Measurements from ENCODE around the gene TPPP3. TPM values are rescaled to one million over a fixed set of nuclear protein-coding genes. Genes with fewer than 3 reads are reported as not detected.

TPPP3 gene
- total RNA-seq (230 TPM), polyA plus RNA-seq (ENCODE audit: insufficient read depth in 1 of 8, insufficient read length in 8 of 8, low replicate concordance in 1 of 8) (100 to 1,000 TPM; 387 to 805 (median 592) TPM)
- long read RNA-seq, donor 1, transcript TPPP3-202 (4 exons, 1,058 nt), result major isoform, 111 of 179 reads
- long read RNA-seq, donor 1, transcript TPPP3-205 (3 exons, 1,736 nt), result minor isoform, 16 of 179 reads
- long read RNA-seq, donor 1, transcript TPPP3-204 (4 exons, 1,410 nt), result minor isoform, 30 of 179 reads
- long read RNA-seq, donor 1, partial matches to known transcripts, result 19 of 179 reads
- long read RNA-seq, donor 1, other reads (novel, unspliced or antisense), result 0 of 179 reads
- long read RNA-seq, donor 2, transcript TPPP3-202 (4 exons, 1,058 nt), result major isoform, 10 of 25 reads
- long read RNA-seq, donor 2, partial matches to known transcripts, result 11 of 25 reads
- long read RNA-seq, donor 2, other reads (novel, unspliced or antisense), result 0 of 25 reads
- long read RNA-seq, donor 3, transcript TPPP3-205 (3 exons, 1,736 nt), result minor isoform, 31 of 237 reads
- long read RNA-seq, donor 3, transcript TPPP3-204 (4 exons, 1,410 nt), result minor isoform, 59 of 237 reads
- long read RNA-seq, donor 3, transcript TPPP3-203 (2 exons, 741 nt), result minor isoform, 7 of 237 reads
- long read RNA-seq, donor 3, transcript TPPP3-202 (4 exons, 1,058 nt), result major isoform, 120 of 237 reads
- long read RNA-seq, donor 3, partial matches to known transcripts, result 14 of 237 reads
- long read RNA-seq, donor 3, other reads (novel, unspliced or antisense), result 5 of 237 reads
- long read RNA-seq, donor 4, transcript TPPP3-202 (4 exons, 1,058 nt), result major isoform, 77 of 131 reads
- long read RNA-seq, donor 4, transcript TPPP3-204 (4 exons, 1,410 nt), result minor isoform, 27 of 131 reads
- long read RNA-seq, donor 4, transcript TPPP3-205 (3 exons, 1,736 nt), result minor isoform, 10 of 131 reads
- long read RNA-seq, donor 4, partial matches to known transcripts, result 14 of 131 reads
- long read RNA-seq, donor 4, other reads (novel, unspliced or antisense), result 0 of 131 reads
- long read RNA-seq, donor 5, transcript TPPP3-202 (4 exons, 1,058 nt), result major isoform, 457 of 705 reads
- long read RNA-seq, donor 5, transcript TPPP3-204 (4 exons, 1,410 nt), result minor isoform, 78 of 705 reads
- long read RNA-seq, donor 5, transcript TPPP3-201 (5 exons, 1,116 nt), result minor isoform, 8 of 705 reads
- long read RNA-seq, donor 5, transcript TPPP3-205 (3 exons, 1,736 nt), result minor isoform, 83 of 705 reads
- long read RNA-seq, donor 5, partial matches to known transcripts, result 50 of 705 reads
- long read RNA-seq, donor 5, other reads (novel, unspliced or antisense), result 23 of 705 reads
- long read RNA-seq, donor 6, transcript TPPP3-203 (2 exons, 741 nt), result minor isoform, 9 of 606 reads
- long read RNA-seq, donor 6, transcript TPPP3-204 (4 exons, 1,410 nt), result minor isoform, 95 of 606 reads
- long read RNA-seq, donor 6, transcript TPPP3-202 (4 exons, 1,058 nt), result major isoform, 367 of 606 reads
- long read RNA-seq, donor 6, transcript TPPP3-205 (3 exons, 1,736 nt), result minor isoform, 56 of 606 reads
- long read RNA-seq, donor 6, partial matches to known transcripts, result 50 of 606 reads
- long read RNA-seq, donor 6, other reads (novel, unspliced or antisense), result 22 of 606 reads
- long read RNA-seq, donor 7, transcript TPPP3-203 (2 exons, 741 nt), result minor isoform, 10 of 404 reads
- long read RNA-seq, donor 7, transcript TPPP3-205 (3 exons, 1,736 nt), result minor isoform, 42 of 404 reads
- long read RNA-seq, donor 7, transcript TPPP3-204 (4 exons, 1,410 nt), result minor isoform, 65 of 404 reads
- long read RNA-seq, donor 7, transcript TPPP3-202 (4 exons, 1,058 nt), result major isoform, 231 of 404 reads
- long read RNA-seq, donor 7, partial matches to known transcripts, result 47 of 404 reads
- long read RNA-seq, donor 7, other reads (novel, unspliced or antisense), result 8 of 404 reads
- long read RNA-seq, donor 8, transcript TPPP3-203 (2 exons, 741 nt), result minor isoform, 5 of 160 reads
- long read RNA-seq, donor 8, transcript TPPP3-205 (3 exons, 1,736 nt), result minor isoform, 9 of 160 reads
- long read RNA-seq, donor 8, transcript TPPP3-204 (4 exons, 1,410 nt), result minor isoform, 32 of 160 reads
- long read RNA-seq, donor 8, transcript TPPP3-202 (4 exons, 1,058 nt), result major isoform, 92 of 160 reads
- long read RNA-seq, donor 8, partial matches to known transcripts, result 22 of 160 reads
- long read RNA-seq, donor 8, other reads (novel, unspliced or antisense), result 0 of 160 reads
- long read RNA-seq, donor 9, transcript TPPP3-204 (4 exons, 1,410 nt), result minor isoform, 41 of 242 reads
- long read RNA-seq, donor 9, transcript TPPP3-205 (3 exons, 1,736 nt), result minor isoform, 15 of 242 reads
- long read RNA-seq, donor 9, transcript TPPP3-202 (4 exons, 1,058 nt), result major isoform, 133 of 242 reads
- long read RNA-seq, donor 9, transcript TPPP3-203 (2 exons, 741 nt), result minor isoform, 8 of 242 reads
- long read RNA-seq, donor 9, partial matches to known transcripts, result 45 of 242 reads
- long read RNA-seq, donor 9, other reads (novel, unspliced or antisense), result 0 of 242 reads
- long read RNA-seq, donor 10, transcript TPPP3-205 (3 exons, 1,736 nt), result minor isoform, 20 of 336 reads
- long read RNA-seq, donor 10, transcript TPPP3-203 (2 exons, 741 nt), result minor isoform, 11 of 336 reads
- long read RNA-seq, donor 10, transcript TPPP3-202 (4 exons, 1,058 nt), result major isoform, 196 of 336 reads
- long read RNA-seq, donor 10, transcript TPPP3-204 (4 exons, 1,410 nt), result minor isoform, 70 of 336 reads
- long read RNA-seq, donor 10, partial matches to known transcripts, result 36 of 336 reads
- long read RNA-seq, donor 10, other reads (novel, unspliced or antisense), result 0 of 336 reads
- long read RNA-seq, donor 11, transcript TPPP3-203 (2 exons, 741 nt), result minor isoform, 8 of 391 reads
- long read RNA-seq, donor 11, transcript TPPP3-202 (4 exons, 1,058 nt), result major isoform, 242 of 391 reads
- long read RNA-seq, donor 11, transcript TPPP3-205 (3 exons, 1,736 nt), result minor isoform, 34 of 391 reads
- long read RNA-seq, donor 11, transcript TPPP3-204 (4 exons, 1,410 nt), result minor isoform, 69 of 391 reads
- long read RNA-seq, donor 11, partial matches to known transcripts, result 25 of 391 reads
- long read RNA-seq, donor 11, other reads (novel, unspliced or antisense), result 10 of 391 reads

DNA sequence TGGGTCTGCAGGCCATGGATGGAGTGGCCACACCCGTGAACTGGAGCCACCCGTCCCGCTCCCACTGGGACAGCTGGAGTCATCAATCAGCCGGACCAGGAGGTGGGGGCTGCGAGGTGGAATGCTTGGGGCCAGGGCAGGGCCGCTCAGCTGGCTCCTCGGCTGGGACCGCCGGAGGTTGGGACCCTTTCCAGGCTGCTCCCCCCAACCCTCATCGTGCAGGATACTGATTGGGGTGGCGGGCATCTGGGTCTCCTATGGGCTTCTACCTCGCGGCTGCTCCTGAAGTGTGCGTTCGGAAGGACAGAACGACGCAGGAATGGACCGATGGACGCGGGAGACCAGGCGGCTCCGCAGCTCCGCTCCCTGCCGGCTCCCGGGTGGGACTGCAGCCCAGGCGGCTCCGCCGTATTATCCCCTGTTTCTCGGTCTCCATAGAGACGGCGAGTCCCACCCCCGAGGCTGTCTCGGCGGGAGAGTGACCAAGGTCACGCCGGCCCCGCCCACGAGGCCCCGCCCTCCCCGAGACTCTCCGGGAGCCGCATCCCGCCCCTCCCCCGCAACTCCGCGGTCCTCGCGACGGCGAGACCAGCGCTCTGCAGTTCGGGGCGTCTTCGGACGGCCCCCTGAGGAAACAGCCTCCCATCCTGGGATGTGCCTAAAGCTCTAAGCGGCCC lies at the start of gene TPPP3:
TSS of gene TPPP3 (minus strand) at position 388 of the 677 bp plus-strand sequence. CDS start 2,387 bp downstream, outside the sequence.
- Histone ChIP-seq H3K4me1 (ENCODE audit: control insufficient read depth, insufficient read depth, low read length) (peaks cover 93% of the 10 kb centered on the region), H3K9me3 (replicated peaks; ENCODE audit: control insufficient read depth, low read depth, low read length) (no peaks in the 10 kb centered on the region), H3K4me3 (ENCODE audit: low read length) (peak within 1 kb of the TSS; percentile 84), H3K27me3 (ENCODE audit: control insufficient read depth, insufficient read depth, low read length) (no peaks in the 10 kb centered on the region), H3K36me3 (ENCODE audit: control insufficient read depth, insufficient read depth, low read length) (peaks cover 20% of the 10 kb centered on the region), H3K27ac (ENCODE audit: low read length) (peak within 1 kb of the TSS; percentile 97)
- DNase-seq, result peak; percentile 97
- 1% methylated on average over 55 of the region's 56 CpGs for WGBS (ENCODE audit: insufficient coverage)

DNA sequence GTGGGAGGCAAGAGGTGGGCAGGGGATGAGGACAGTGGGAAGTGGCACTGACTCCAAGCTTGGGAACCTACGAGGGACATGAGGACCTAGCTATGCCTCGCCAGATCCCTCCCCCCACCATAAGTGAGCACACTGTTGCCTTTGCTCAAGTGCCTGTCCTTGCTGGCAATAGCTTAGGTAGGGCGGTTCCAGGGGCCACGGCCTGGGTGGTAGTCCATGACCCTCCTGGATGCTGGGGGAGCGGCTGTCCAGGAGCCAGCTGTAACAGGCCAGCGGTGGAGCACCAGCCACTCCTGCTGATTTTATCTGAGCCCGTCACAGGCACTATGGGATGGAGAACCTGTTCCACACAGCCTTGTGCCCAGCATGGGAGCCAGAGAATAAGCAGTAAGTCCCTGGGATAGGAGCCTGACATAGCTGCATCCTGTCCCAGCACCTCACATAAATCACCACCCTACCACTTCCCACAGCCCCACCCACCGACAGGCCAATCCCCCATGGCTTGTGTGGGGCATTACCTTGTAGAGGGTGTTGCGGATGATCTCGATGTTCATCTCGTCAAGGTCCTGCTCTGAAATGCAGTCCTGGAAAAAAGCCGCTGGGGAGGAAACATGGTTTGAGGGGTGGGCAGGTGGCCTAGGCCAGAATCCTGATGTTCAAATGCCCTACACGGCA lies 49.4 kb upstream of the TPPP3 start:
- peaks cover 22% of the 10 kb centered on the region for H3K36me3 ChIP-seq (ENCODE audit: control insufficient read depth, insufficient read depth, low read length)
- H3K9me3 ChIP-seq (replicated peaks; ENCODE audit: control insufficient read depth, low read depth, low read length), result no peaks in the 10 kb centered on the region
- no peaks in the 10 kb centered on the region for H3K27me3 ChIP-seq (ENCODE audit: control insufficient read depth, insufficient read depth, low read length)
- no peak for DNase-seq
- peaks cover 76% of the 10 kb centered on the region for H3K4me1 ChIP-seq (ENCODE audit: control insufficient read depth, insufficient read depth, low read length)
- H3K4me3 ChIP-seq (ENCODE audit: low read length), result no peak overlapping the region
- H3K27ac ChIP-seq (ENCODE audit: low read length), result no peak overlapping the region
- 82% methylated on average over 11 of the region's 13 CpGs for WGBS (ENCODE audit: insufficient coverage)

DNA sequence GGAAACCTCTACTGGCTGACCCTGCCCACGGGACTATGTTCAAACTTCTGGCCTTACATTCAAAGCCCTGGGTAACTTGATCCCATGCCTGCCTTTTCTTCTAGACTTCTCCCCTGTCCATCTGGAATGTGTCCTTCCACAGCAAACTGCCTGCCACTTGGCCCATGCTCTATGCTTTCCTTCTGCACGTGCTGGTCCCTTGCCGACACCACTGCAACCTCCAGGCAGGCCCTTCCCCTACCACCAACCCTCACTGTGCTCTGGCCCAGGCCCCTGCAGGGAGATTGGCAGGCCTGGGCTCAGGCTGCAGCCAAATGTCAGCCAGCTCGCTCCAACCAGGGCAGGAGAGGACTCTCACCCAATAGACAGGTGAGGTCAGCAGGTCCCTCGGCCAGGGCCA lies 48.6 kb upstream of the TPPP3 start:
- H3K4me3 ChIP-seq (ENCODE audit: low read length), result no peak overlapping the region
- H3K9me3 ChIP-seq (replicated peaks; ENCODE audit: control insufficient read depth, low read depth, low read length), result no peaks in the 10 kb centered on the region
- DNase-seq, result peak; percentile 62
- 37% methylated on average over 5 of the region's 5 CpGs for WGBS (ENCODE audit: insufficient coverage)
- H3K36me3 ChIP-seq (ENCODE audit: control insufficient read depth, insufficient read depth, low read length), result peaks cover 30% of the 10 kb centered on the region
- no peaks in the 10 kb centered on the region for H3K27me3 ChIP-seq (ENCODE audit: control insufficient read depth, insufficient read depth, low read length)
- peaks cover 68% of the 10 kb centered on the region for H3K4me1 ChIP-seq (ENCODE audit: control insufficient read depth, insufficient read depth, low read length)
- peak overlapping the region; percentile 68 for H3K27ac ChIP-seq (ENCODE audit: low read length)

DNA sequence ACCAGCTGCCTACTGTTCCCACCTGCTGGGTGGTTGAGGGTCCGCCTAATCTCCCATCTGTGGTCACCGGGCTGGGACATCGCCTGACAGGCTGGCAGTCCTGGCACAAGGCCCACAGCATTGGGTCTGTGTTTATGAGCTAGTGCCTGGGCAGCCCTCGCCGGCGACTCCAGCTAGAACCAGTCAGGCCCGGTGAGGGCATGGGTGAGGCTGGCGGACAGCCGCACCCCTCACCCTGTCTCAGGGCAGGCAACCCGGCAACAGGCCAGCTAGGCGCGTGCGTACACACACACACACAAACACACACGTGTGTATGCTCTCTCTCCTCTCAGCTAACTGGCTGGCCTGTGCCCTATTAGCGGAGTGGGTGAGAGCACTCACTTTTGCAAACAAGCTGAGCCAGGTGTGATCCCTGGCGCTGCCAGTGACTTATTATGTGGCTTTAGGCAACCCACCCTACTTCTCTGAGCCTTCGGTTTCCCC lies 48.0 kb upstream of the TPPP3 start:
- Histone ChIP-seq H3K4me1 (ENCODE audit: control insufficient read depth, insufficient read depth, low read length) (peaks cover 62% of the 10 kb centered on the region), H3K36me3 (ENCODE audit: control insufficient read depth, insufficient read depth, low read length) (peaks cover 36% of the 10 kb centered on the region), H3K27me3 (ENCODE audit: control insufficient read depth, insufficient read depth, low read length) (no peaks in the 10 kb centered on the region), H3K4me3 (ENCODE audit: low read length) (no peak overlapping the region), H3K27ac (ENCODE audit: low read length) (peak overlapping the region; percentile 68), H3K9me3 (replicated peaks; ENCODE audit: control insufficient read depth, low read depth, low read length) (no peaks in the 10 kb centered on the region)
- 81% methylated on average over 15 of the region's 17 CpGs for WGBS (ENCODE audit: insufficient coverage)
- DNase-seq, result peak; percentile 85

DNA sequence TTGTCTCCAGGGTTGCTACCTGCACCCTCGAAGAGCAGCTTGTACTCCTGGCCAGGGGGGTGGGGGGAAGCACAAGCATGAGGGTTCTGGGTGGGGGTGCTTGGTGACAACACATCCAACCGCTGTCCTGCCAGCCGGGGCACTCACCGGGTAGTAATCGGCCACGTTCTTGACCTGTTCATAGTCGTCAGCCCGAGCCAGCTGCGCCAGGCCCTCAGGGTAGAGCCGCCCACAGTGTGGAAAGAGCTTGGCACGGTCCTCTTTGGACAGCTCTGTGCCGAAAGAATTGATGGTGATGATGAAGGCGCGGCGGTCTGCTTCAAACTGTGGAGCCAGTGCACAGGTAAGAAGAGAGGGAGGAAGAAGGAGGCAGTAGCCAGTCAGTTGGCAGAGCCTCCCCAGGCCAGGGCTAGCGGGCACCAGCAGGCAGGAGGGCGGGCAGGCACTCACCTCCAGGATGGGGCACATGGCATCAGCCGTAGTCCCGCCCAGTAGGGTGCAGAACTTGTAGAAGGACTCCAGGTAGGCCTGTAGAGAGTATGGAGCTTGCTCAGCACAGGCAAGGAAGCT lies 45.6 kb upstream of the TPPP3 start:
- Histone ChIP-seq H3K27ac (ENCODE audit: low read length) (no peak overlapping the region), H3K27me3 (ENCODE audit: control insufficient read depth, insufficient read depth, low read length) (peaks cover 2% of the 10 kb centered on the region), H3K9me3 (replicated peaks; ENCODE audit: control insufficient read depth, low read depth, low read length) (no peaks in the 10 kb centered on the region), H3K36me3 (ENCODE audit: control insufficient read depth, insufficient read depth, low read length) (peaks cover 42% of the 10 kb centered on the region), H3K4me3 (ENCODE audit: low read length) (no peak overlapping the region), H3K4me1 (ENCODE audit: control insufficient read depth, insufficient read depth, low read length) (peaks cover 42% of the 10 kb centered on the region)
- WGBS (ENCODE audit: insufficient coverage), result 97% methylated on average over 18 of the region's 19 CpGs
- DNase-seq, result no peak

DNA sequence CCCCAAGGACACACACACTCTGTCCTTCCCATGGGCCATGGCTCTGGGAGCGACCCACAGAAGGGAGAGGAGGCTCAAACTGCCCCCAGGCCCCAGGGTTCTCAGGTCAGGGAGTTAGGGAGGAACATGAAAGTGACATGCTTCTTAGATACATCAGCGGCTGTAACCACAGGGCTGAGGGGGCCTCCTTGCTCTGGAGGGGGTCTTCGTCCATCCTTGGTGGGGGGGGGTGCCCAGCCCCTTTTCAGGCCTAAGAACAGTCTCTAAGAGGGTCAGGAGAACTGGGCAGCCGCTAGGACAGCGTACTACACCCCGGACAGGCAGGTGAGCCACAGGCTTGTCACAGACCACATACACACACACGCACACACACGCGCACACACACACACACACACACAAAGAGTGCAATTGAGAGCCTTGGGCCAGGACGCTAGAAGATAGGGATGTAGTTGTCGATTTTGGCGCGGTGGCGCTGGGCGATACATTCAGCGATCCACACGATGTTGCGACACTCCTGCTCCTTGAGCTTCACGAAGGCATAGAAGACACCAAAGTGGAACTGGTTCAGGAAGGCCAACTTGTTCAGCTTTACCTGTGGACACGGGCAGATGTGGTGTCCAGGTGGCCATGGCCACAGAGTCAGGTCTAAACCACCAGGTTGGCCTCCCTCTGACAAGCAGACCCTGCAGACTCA lies 44.9 kb upstream of the TPPP3 start:
- H3K4me1 ChIP-seq (ENCODE audit: control insufficient read depth, insufficient read depth, low read length), result peaks cover 36% of the 10 kb centered on the region
- H3K27ac ChIP-seq (ENCODE audit: low read length), result no peak overlapping the region
- peaks cover 2% of the 10 kb centered on the region for H3K27me3 ChIP-seq (ENCODE audit: control insufficient read depth, insufficient read depth, low read length)
- no peaks in the 10 kb centered on the region for H3K9me3 ChIP-seq (replicated peaks; ENCODE audit: control insufficient read depth, low read depth, low read length)
- DNase-seq, result no peak
- H3K36me3 ChIP-seq (ENCODE audit: control insufficient read depth, insufficient read depth, low read length), result peaks cover 42% of the 10 kb centered on the region
- no peak overlapping the region for H3K4me3 ChIP-seq (ENCODE audit: low read length)
- 92% methylated on average over 13 of the region's 20 CpGs for WGBS (ENCODE audit: insufficient coverage)
